Endodermal cell (in vitro differentiated cells): ENCODE data around the gene FAM210A. TPM values are rescaled to one million over a fixed set of nuclear protein-coding genes. Genes with fewer than 3 reads are reported as not detected.

Source experiments
- DNase-seq: peaks from one replicate; pipeline ENCODE4 v3.0.0-alpha.2; 2017
- H3K27ac ChIP-seq: 2 replicates; pipeline ENCODE4 v1.5.1; 2013; ENCODE audit warnings: mild to moderate bottlenecking, low read depth, low read length, moderate library complexity
- H3K27me3 ChIP-seq: 2 replicates; pipeline ENCODE4 v1.6.1; 2013; ENCODE audit warnings: mild to moderate bottlenecking, low read length, moderate library complexity; ENCODE audit not compliant: insufficient read depth, control insufficient read depth, poor library complexity, severe bottlenecking
- H3K36me3 ChIP-seq: 2 replicates; pipeline ENCODE4 v1.7.0; 2013; ENCODE audit warnings: mild to moderate bottlenecking, low read length, moderate library complexity; ENCODE audit not compliant: control insufficient read depth, insufficient read depth
- H3K4me1 ChIP-seq: one replicate; pipeline ENCODE4 v1.7.0; 2013; ENCODE audit warnings: low read length; ENCODE audit not compliant: control insufficient read depth, insufficient read depth
- H3K4me3 ChIP-seq: 2 replicates; pipeline ENCODE4 v1.5.1; 2013; ENCODE audit warnings: mild to moderate bottlenecking, low read length, moderate library complexity
- H3K9ac ChIP-seq: 2 replicates; pipeline ENCODE4 v1.6.1; 2013; ENCODE audit warnings: mild to moderate bottlenecking, low read length, moderate library complexity; ENCODE audit not compliant: poor library complexity, severe bottlenecking; ENCODE audit errors: extremely low read depth
- H3K9me3 ChIP-seq: 2 replicates; pipeline ENCODE4 v1.6.1; 2013; ENCODE audit warnings: mild to moderate bottlenecking, low read length, moderate library complexity; ENCODE audit not compliant: control insufficient read depth
- H3K27ac Mint-ChIP-seq: 2 replicates; pipeline ENCODE4 v1.8.0; 2020; ENCODE audit warnings: mixed read lengths
- H3K27me3 Mint-ChIP-seq: 2 replicates; pipeline ENCODE4 v1.8.0; 2021; ENCODE audit warnings: mild to moderate bottlenecking, mixed read lengths; ENCODE audit not compliant: insufficient read depth
- H3K36me3 Mint-ChIP-seq: 2 replicates; pipeline ENCODE4 v1.8.0; 2020; ENCODE audit warnings: low read depth, mixed read lengths
- H3K4me1 Mint-ChIP-seq: 2 replicates; pipeline ENCODE4 v1.8.0; 2020; ENCODE audit warnings: mixed read lengths
- H3K4me3 Mint-ChIP-seq: 2 replicates; pipeline ENCODE4 v1.8.0; 2020; ENCODE audit warnings: mild to moderate bottlenecking, moderate library complexity, mixed read lengths
- H3K9me3 Mint-ChIP-seq: 2 replicates; pipeline ENCODE4 v1.8.0; 2020; ENCODE audit warnings: mild to moderate bottlenecking, mixed read lengths
- CTCF ChIP-seq: fragments of 200-600 bp; sonication (generic); conservative IDR thresholded peaks from 2 replicates; pipeline ENCODE4 v1.5.0; 2021; ENCODE audit warnings: antibody characterized with exemption, mild to moderate bottlenecking
- WGBS, 2 experiments: methylation state at CpG; one replicate each; pipeline versions ENCODE4 v1.1.5 to v1.1.7; 2013; ENCODE audit warnings: missing lambda C conversion rate in 2 of 2, mixed read lengths in 1 of 2; ENCODE audit not compliant: insufficient coverage in 1 of 2, insufficient read length in 1 of 2; 5-methylcytosine and 5-hydroxymethylcytosine counted together
- total RNA-seq, 2 donors: library from RNA; stranded (reverse); fragmentation: NEBNext Ultra II Directional in 1 of 2; extraction: Animal tissue kit (Norgen Biotek cat#: 25700) in 1 of 2; gene quantifications; 2 replicates in 1 of 2; 3 replicates in 1 of 2; pipeline ENCODE4 v1.2.1, GENCODE V29; 2021

The FAM210A gene
- total RNA-seq, 2 donors from 2014 or later, result 23.2 to 27.0 TPM

- H3K36me3 ChIP-seq, result peaks cover 89% of the 10 kb centered on the region
- H3K9me3 ChIP-seq, result peaks cover 4% of the 10 kb centered on the region
- H3K27ac ChIP-seq, result no peak overlapping the region
- no peak overlapping the region for H3K4me3 Mint-ChIP-seq
- H3K27ac Mint-ChIP-seq, result no peak overlapping the region
- H3K4me1 ChIP-seq, result no peaks in the 10 kb centered on the region
- no peak overlapping the region for H3K4me3 ChIP-seq
- peaks cover 2% of the 10 kb centered on the region for H3K9me3 Mint-ChIP-seq
- no peaks in the 10 kb centered on the region for H3K27me3 Mint-ChIP-seq
- TF ChIP-seq CTCF, result no peak
- no peak for DNase-seq
- no peaks in the 10 kb centered on the region for H3K4me1 Mint-ChIP-seq
- no peak overlapping the region for H3K9ac ChIP-seq
- H3K36me3 Mint-ChIP-seq, result peaks cover 65% of the 10 kb centered on the region
- WGBS, 2 experiments, result 100% methylated on average over 1 of the region's 2 CpGs
- H3K27me3 ChIP-seq, result no peaks in the 10 kb centered on the region
These were observed 9.3 kb upstream of the FAM210A start for GRCh38 chr18:13735681-13736080.

GRCh38 chr18:13730481-13730880 lies 4.1 kb upstream of the FAM210A start:
- no peaks in the 10 kb centered on the region for H3K4me1 ChIP-seq
- no peak for TF ChIP-seq CTCF
- H3K9me3 ChIP-seq, result peaks cover 4% of the 10 kb centered on the region
- no peak overlapping the region for H3K27ac ChIP-seq
- no peaks in the 10 kb centered on the region for H3K27me3 ChIP-seq
- Mint-ChIP-seq H3K27me3 (no peaks in the 10 kb centered on the region), H3K27ac (no peak overlapping the region), H3K36me3 (peaks cover 29% of the 10 kb centered on the region), H3K9me3 (peaks cover 2% of the 10 kb centered on the region), H3K4me3 (no peak overlapping the region), H3K4me1 (peaks cover 15% of the 10 kb centered on the region)
- WGBS, 2 experiments, result 100% methylated on average over 1 of the region's 1 CpG; no CpG with 5 or more reads in 1 of the 2 experiments
- peaks cover 42% of the 10 kb centered on the region for H3K36me3 ChIP-seq
- no peak overlapping the region for H3K9ac ChIP-seq
- no peak for DNase-seq
- H3K4me3 ChIP-seq, result no peak overlapping the region

GRCh38 chr18:13726972-13727331 lies 594 bp upstream of the FAM210A start:
- Histone ChIP-seq H3K36me3 (peaks cover 10% of the 10 kb centered on the region), H3K4me3 (peak overlapping the region; percentile 84), H3K9ac (peak overlapping the region; percentile 95), H3K4me1 (no peaks in the 10 kb centered on the region), H3K27me3 (no peaks in the 10 kb centered on the region), H3K27ac (peak overlapping the region; percentile 94), H3K9me3 (no peaks in the 10 kb centered on the region)
- Mint-ChIP-seq H3K4me1 (peaks cover 24% of the 10 kb centered on the region), H3K9me3 (no peaks in the 10 kb centered on the region), H3K4me3 (peak overlapping the region; percentile 93), H3K27ac (peak overlapping the region; percentile 99), H3K36me3 (peaks cover 10% of the 10 kb centered on the region), H3K27me3 (no peaks in the 10 kb centered on the region)
- no peak for TF ChIP-seq CTCF
- WGBS, 2 experiments, result 0% methylated on average over 13 to 30 of the region's 30 CpGs
- peak; percentile 84 for DNase-seq
